HL-60/S4 treated with retinoic acid at 250 ng/mL for 4 days and 3 days (cell line): ENCODE results near the gene TMEM63C.

Experiments used
- in situ Hi-C: fragments of 300-500 bp; cut with MboI; formaldehyde crosslinking; loops from 2 replicates; pipeline ENCODE4 v1.7.0; 2022; ENCODE audit warnings: low sequenced_read_pairs

TMEM63C gene

GRCh38 chr14:77306851-77307496, 125.4 kb downstream of the TMEM63C start:
- in situ Hi-C loops = loop anchor here (25.0 kb wide), 1 partner anchor 445 kb away; no protein-coding TSS in a partner anchor
